ENCODE results near the gene STPG4.
A peak's percentile ranks its signal among the peaks of the same experiment; 100 is the strongest.

Gene STPG4

GRCh38 chr2:47070920-47071824 is 83.9 kb downstream of the STPG4 start:
- peak; percentile 93 for DNase-seq (ENCODE audit: low read depth)

DNA sequence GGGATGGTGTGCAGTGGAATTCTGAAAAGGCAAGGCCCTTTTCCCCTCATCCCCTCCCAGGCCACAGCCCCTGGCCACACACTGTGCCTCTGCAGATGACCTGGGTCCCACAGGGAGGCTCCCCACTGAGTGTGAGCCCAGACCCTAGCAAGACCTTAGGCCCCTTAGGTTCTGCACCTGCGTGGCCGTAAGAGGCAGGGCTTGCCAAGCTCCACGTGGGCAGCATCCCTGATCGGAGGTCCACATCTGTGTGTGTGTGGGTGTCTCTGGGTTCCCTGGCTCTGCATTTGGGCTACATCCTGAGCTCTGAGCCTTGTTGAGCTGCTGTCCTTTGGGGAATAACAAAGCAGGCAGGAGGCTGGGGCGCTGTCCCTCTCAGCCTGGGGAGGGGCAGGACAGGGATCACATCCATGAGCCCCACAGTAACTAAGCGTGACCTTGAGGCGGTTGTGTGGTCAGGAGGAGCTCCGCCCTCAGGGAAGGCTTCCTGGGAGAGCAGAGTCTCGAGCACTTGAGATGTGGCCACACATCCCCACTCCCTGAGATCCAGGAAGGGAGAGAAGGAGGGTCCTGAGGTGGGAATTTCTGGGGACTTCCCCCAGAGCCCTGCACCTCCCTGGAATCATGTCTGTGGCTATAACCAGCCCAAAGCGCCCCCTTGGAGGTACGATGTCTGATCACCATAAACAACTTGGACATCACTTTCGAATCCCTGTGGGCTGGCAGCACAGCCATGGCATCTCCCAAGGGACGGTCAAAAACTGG is 84.8 kb downstream of the STPG4 start:
- DNase-seq (ENCODE audit: low read depth): peak; percentile 52

DNA sequence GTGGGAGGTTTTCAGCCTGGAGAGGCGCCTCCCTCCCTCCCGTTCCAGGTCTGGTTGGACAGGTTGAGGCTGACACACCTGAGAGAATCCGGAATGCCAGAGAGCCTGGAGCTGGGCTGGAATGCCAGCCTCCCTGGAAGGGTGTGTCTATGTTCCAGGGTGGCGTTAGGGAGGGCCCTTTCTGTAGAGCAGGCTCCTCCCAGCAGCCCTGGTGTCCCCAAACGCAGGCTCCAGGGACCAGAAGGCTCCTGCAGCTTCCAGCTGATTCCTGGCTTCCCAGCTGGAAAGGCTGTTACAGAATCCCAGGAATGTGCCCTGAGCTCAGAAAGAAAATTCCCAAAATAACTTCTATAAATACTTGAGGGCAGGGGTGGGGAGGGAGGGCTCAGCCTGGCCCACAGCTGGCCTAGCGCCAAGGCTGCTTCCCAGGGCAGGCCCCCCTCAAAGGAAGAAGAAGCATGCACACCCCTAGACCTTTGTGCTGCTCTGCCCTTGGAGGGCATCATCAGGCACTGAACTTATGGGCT is 85.4 kb downstream of the STPG4 start:
- peak; percentile 99 for DNase-seq (ENCODE audit: low read depth)

GRCh38 chr2:47068981-47069627 is 86.0 kb downstream of the STPG4 start:
- DNase-seq (ENCODE audit: low read depth): no peak

DNA sequence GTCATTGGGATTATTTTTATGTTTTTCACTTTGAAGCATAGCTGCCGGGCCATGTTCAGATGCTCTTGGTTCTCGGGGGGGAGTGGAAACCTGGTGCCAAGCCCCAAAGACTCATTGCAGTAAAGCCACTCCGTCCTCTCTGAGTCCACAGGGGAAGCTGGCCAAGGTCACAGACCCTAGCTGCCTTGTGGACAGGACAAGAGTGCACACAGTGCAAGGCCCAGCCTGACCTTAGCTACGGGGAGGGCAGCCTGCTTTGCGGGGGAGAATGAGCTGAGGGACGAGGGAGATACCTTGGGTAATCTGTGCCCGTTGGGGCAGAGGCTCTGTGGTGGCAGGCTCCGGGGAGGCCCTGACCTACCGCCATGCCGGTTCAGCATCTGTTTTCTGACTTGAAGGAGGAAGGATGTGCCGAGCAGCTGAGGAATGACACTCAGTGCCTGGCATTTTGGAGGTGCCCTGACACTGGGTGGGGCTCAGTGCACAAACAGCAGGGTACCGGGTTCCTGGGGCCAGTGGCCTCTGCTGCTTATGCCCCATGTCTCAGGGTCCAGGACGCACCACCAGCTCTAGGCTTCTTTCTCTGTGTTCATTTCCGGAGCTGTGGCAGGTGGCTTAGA is 87.2 kb downstream of the STPG4 start:
- DNase-seq (ENCODE audit: low read depth): no peak

DNA sequence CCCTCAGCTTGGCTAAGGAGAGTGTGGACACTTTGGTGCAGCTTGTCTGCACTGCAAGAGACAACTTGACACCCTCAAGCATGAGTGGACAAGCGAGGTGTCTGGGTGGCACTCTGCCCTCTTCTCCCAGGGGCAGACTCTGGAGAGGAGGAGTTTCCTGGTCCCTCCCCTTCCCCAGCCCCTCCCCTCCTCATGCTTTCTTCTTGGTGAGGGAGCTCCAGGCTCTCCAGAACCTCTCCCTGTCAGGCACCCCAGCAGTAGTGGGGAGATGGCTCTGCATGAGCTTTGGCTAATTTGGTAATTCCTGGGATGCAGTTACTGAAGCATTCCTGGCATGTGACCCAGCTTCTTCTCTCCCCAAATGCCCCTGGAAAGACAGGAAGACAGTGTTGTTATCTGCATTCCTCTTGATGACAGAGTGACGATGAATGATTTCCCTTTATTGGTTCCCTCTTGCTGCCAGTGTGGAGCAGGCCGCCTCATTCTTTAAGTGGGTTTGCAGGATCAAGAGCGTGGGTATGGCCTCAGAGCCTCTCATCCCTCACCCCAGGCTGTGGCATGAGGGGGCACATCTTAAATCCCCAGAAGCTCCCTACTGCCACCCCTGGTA is 89.2 kb downstream of the STPG4 start:
- peak; percentile 99 for DNase-seq (ENCODE audit: low read depth)

DNA sequence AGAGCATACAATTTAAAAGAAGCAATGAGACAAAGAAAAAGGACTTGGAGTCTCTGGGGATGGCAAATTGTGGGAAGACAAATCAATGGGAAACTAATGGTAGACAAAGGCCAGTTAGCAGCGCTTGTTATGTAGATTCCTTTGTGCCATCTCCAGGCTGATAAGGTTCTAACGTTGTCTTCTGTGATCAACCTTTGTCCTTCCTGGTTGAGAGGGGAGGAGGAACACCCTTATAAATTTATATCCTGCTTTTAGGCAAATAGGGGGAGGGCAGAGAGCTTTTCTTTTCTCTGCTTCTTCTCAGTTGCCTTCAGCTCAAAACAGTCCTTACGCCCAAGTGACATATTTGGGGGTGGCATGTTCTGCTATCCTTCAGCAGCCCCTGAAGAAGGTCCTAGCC is 89.8 kb downstream of the STPG4 start:
- DNase-seq (ENCODE audit: low read depth): no peak

GRCh38 chr2:47064106-47064505 is 91.0 kb downstream of the STPG4 start:
- no peak for DNase-seq (ENCODE audit: low read depth)

DNA sequence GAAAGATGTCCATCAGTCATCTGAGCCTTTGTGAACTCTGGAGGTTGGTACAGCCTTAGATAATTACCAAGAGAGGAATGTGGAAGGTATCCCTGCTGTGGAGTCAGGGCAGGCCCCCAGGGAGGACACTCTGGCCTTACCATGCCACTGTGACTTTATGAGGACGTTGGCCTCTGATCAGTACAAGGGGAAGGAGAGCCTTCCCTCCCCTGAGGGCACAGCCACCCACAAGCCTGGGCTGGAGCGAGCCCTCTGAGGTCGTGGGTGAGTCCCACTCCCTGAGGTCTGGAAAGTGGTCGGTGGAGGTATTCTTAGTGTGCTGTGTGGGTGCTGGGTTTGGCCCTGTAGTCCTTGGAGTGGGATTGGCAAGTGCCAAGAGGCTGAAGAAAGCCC is 91.6 kb downstream of the STPG4 start:
- no peak for DNase-seq (ENCODE audit: low read depth)

GRCh38 chr2:47062681-47063537 is 92.2 kb downstream of the STPG4 start:
- no peak for DNase-seq (ENCODE audit: low read depth)

- no peak for DNase-seq (ENCODE audit: low read depth)
Measured at GRCh38 chr2:47061944-47062678, 93.0 kb downstream of the STPG4 start.

DNA sequence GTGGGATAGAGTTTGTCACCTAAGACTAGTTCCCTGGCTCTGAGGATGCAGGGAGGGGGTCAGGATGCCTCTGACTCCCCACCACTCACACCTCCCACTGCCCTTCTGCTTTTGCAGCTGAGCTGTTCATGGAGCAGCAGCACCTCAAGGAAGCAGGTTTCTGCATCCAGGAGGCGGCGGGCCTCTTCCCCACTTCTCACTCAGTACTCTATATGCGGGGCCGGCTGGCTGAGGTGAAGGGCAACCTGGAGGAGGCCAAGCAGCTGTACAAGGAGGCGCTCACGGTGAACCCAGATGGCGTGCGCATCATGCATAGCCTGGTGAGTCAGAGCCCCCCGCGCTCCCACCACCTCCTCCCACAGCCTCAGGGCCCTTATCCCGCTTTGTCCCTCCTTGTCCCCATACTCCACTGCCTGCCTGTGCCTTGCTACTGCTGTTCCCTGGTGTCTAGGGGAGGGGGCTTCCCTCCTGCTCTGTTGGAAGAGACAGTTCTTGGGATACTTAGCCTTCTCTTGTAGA is 94.4 kb downstream of the STPG4 start:
- no peak for DNase-seq (ENCODE audit: low read depth)

DNA sequence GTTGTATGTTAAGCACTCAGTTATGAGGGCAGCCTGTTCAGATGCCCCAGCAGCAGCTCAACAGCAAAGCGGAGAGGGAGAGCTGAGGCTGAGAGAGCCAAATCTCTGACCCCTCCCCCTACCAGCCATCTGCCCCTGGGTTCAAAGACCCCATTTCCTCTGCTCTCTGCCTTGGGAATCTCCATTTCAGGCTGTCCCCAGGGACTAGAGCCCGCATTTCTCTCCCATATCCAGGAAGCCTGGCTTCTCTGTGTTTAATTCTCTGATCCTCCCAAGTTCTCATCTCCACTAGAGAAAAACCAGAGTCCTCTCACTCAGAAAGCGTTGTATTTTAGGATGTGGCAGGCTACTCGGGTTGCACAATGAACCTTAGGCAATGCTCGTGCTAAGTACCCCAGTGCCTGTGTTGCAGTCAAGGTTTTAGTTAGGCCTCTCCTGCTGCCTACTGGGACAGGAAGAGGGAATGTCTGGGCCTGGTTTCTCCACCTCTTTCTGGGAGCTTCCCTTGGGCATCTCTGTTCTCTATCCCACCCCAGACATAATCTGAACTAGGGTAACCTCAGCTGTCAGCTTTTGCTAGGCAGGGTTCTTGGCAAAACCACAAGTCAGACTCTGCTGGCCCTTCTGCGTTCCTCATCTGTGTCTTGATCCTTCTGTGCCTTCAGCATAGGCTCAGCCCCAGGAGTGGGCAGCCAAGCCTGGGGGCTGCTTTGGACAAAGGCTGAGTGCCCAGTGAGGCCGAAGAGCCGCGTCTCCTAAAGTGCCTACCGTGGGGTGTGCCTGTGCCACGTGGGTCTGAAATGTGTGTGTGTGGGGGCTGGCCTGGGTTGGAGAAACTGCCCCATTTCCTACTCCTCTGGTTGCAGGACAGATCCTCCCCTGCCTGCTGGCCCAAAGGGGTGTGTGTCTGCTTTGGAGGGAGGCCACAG is 96.8 kb downstream of the STPG4 start:
- DNase-seq (ENCODE audit: low read depth): no peak

DNA sequence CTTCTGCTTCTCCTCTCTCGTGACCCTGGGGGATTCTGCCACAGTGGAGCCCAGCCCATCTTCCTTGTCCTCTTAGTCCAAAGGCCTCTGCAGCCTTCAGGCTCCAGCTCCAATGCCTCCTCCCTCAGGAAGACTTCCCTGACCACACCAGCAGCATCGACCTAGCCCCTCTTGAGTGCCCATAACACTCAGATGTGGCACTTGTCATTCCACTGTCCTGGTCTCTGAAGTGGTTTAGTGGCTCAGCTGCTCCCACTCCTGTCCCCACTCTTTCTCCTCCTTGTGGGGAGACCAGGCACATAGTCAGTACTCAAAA is 97.5 kb downstream of the STPG4 start:
- no peak for DNase-seq (ENCODE audit: low read depth)

DNA sequence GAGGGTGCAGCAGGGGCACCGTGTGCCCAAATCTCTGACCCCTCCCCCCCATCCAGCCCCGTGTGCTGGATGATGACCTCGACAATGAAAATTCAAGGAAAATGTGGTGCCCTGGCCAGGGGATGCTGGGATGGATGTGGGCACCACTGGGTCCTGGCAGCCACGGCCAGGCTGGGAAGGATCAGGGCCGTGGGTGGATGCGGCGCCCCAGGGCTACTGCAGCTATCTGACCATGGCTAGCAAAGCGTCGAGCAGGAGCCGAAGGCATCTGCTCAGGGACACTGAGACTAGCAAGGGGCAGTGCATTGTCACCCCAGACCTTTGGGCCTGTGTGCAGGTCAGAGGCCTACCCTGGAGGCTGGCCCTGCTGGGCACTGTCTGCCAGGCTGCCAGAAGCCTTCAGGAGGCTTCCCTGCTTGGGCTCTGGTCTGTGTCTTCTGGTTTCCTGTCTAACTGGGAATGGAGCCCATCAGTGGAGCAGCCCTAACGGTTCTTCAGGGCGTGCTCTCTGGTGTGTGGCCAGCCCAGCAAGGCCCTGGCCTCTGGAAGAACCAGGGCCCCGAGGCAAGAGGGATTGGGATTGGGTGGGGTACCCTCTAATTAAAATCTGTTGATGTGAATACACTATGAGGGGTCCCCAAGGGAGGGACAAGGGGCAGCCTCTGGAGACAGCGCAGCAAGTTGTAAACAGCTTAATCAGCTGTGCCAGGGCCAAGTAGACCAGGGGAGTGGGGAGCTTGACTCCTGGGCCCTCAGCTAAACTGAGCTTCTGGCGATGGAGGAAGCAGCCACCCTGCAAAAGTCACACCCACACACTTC is 98.0 kb downstream of the STPG4 start:
- no peak for DNase-seq (ENCODE audit: low read depth)

GRCh38 chr2:47056374-47056773 is 98.7 kb downstream of the STPG4 start:
- no peak for DNase-seq (ENCODE audit: low read depth)

DNA sequence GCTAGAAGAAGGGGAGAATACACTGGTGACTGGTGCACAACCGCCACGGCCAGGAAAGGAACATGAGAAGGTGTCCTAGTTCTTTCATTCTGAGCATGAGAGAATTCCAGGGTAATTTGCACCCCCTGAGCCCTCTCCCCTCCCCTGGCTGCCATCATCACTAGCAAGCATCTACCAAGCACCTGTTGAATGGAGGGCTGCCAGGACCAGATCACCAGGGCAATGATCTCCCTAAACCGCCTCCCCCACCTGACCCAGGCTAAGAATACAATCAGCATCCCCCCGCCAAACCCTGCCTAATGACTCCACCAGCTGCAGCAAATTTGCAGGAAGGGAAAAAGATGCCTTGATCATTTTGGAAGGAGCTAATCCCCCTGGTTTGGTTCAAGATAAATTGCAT is 100.2 kb downstream of the STPG4 start:
- DNase-seq (ENCODE audit: low read depth): no peak

DNA sequence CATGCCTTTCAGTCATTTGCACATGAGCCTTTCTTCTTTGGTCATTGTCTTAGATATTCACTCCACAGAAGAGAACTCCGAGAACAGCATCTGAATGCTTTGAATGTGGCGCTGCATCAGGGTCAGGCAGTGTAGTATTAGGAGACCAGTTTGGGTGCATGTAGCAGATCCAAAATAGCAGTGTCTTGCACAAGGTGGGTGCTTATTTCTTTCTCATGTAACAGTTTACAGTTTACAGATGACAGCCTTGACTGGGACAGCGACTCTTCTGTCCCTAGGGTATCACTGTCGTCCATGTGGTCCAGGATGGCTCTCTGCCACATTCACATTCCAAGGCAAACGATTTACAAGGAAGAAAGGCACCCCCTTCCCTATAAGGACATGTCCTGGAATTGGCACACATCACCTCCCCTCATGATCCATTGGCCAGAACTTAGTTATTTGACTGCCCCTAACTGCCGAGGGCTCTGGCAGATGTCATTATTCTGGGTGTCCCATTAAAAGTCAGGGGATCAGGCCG is 101.0 kb downstream of the STPG4 start:
- DNase-seq (ENCODE audit: low read depth): no peak
